ENCODE results near the gene SPOCK2. TPM values are rescaled to one million over a fixed set of nuclear protein-coding genes. Genes with fewer than 3 reads are reported as not detected.

SPOCK2 gene
- total and polyA plus RNA-seq, 2 donors (not counting 3 experiments of a cell fraction or from before 2014, with no cell fraction given): 0.40 to 1.1 TPM

- CTCF ChIA-PET: no interaction called here
- H2AFZ ChIP-seq (ENCODE audit: low read depth, low read length): no peak overlapping the region
- dilution Hi-C loops (cut with MboI; ENCODE audit: extremely low pct_ligation_motif_present, low sequenced_read_pairs): no loop called here
These were observed 16.2 kb upstream of the SPOCK2 start for GRCh38 chr10:72104472-72105097.

More at GRCh38 chr10:72104472-72105097, 16.2 kb upstream of the SPOCK2 start:
- H3K27ac ChIP-seq (ENCODE audit: insufficient read depth, low read depth, low read length): no peak overlapping the region
- no peaks in the 10 kb centered on the region for H4K20me1 ChIP-seq (replicated peaks; ENCODE audit: control insufficient read depth, extremely low read depth, insufficient read depth, low read length)
- no peaks in the 10 kb centered on the region for H3K4me1 ChIP-seq (ENCODE audit: control insufficient read depth, extremely low read depth, insufficient read depth, low read length)
- no peaks in the 10 kb centered on the region for H3K9me1 ChIP-seq (replicated peaks; ENCODE audit: control insufficient read depth, extremely low read depth, insufficient read depth, low read length)
- no peak overlapping the region for H3K4me2 ChIP-seq (ENCODE audit: insufficient read depth, low read length)
- H3K36me3 ChIP-seq (ENCODE audit: control insufficient read depth in 2 of 2, extremely low read depth in 1 of 2, insufficient read depth in 2 of 2, low read length in 2 of 2): peaks cover 0 to 4% of the 10 kb centered on the region in 2 experiments
- DNase-seq (ENCODE audit: low read depth, low spot score) (no peak), FAIRE-seq (no peak)
- no TSS peak for BruUV-seq (replicated peaks)
- H3K9me3 ChIP-seq (replicated peaks; ENCODE audit: control insufficient read depth, insufficient read depth, low read length): no peaks in the 10 kb centered on the region
- intact Hi-C loops (cut with micrococcal nuclease): no loop called here
- TF ChIP-seq MYC (IDR thresholded peaks at IDR 0.05; ENCODE audit: low read depth, low read length) (no peak), FOS (IDR thresholded peaks at IDR 0.05; ENCODE audit: borderline replicate concordance, insufficient read depth, low read length) (no peak), POLR2A (IDR thresholded peaks at IDR 0.05; ENCODE audit: low read depth, low read length) (no peak), GATA2 (IDR thresholded peaks at IDR 0.05; ENCODE audit: insufficient read depth, insufficient read length, low read depth, low read length) (no peak), CTCF (IDR thresholded peaks at IDR 0.05; ENCODE audit: extremely low read depth in 1 of 2, insufficient read depth in 1 of 2, low read depth in 1 of 2, low read length in 2 of 2) (no peak), MAX (IDR thresholded peaks at IDR 0.05; ENCODE audit: insufficient read depth, insufficient read length) (no peak), POLR2AphosphoS5 (IDR thresholded peaks at IDR 0.05; ENCODE audit: insufficient read depth, low read depth, low read length) (no peak), EZH2 (IDR thresholded peaks at IDR 0.05; ENCODE audit: borderline replicate concordance, low read depth, low read length, severe bottlenecking) (no peak), JUN (IDR thresholded peaks at IDR 0.05; ENCODE audit: borderline replicate concordance, insufficient read depth, insufficient read length, low read depth) (no peak)
- H3K79me2 ChIP-seq (ENCODE audit: control insufficient read depth, insufficient read depth, low read length): no peaks in the 10 kb centered on the region
- POLR2A ChIA-PET: no interaction called here
- H3K4me3 ChIP-seq (replicated peaks in 1 of 3; ENCODE audit: insufficient read depth in 1 of 3, low read depth in 1 of 3, low read length in 3 of 3): no peak overlapping the region
- no peak overlapping the region for H3K9ac ChIP-seq (replicated peaks; ENCODE audit: extremely low read depth, insufficient read depth, low read length)
- no peaks in the 10 kb centered on the region for H3K27me3 ChIP-seq (ENCODE audit: control insufficient read depth in 2 of 2, insufficient read depth in 2 of 2, low read length in 2 of 2)
